NCI-H345 treated with DMSO at 0.1 percent for 48 hours (cell line): ENCODE data around the gene SFMBT1.

ENCODE experiments used
- DNase-seq: peaks from one replicate; lab custom pipeline; 2025; ENCODE audit not compliant: unreplicated experiment; lab: John Stamatoyannopoulos, UW

The SFMBT1 gene

GRCh38 chr3:52857864-52858263, 188.0 kb downstream of the SFMBT1 start:
- DNase-seq: no peak

- no peak for DNase-seq
These were observed 188.7 kb downstream of the SFMBT1 start for GRCh38 chr3:52857133-52857532.

- no peak for DNase-seq
These were observed 189.2 kb downstream of the SFMBT1 start for GRCh38 chr3:52856666-52857065.

- no peak for DNase-seq
These were observed 191.9 kb downstream of the SFMBT1 start for GRCh38 chr3:52854013-52854412.
